Measurements from ENCODE around the gene URM1.
A peak's percentile ranks its signal among the peaks of the same experiment; 100 is the strongest.

The URM1 gene

GRCh38 chr9:128349125-128349524 is 22.0 kb upstream of the URM1 start:
- DNase-seq (ENCODE audit: low read depth): no peak

GRCh38 chr9:128349772-128350171 is 21.4 kb upstream of the URM1 start:
- DNase-seq (ENCODE audit: low read depth): no peak

- DNase-seq (ENCODE audit: low read depth): no peak
Observed at GRCh38 chr9:128355451-128355850, 15.7 kb upstream of the URM1 start.

GRCh38 chr9:128358090-128358489 is 13.1 kb upstream of the URM1 start:
- no peak for DNase-seq (ENCODE audit: low read depth)

- no peak for DNase-seq (ENCODE audit: low read depth)
Observed at GRCh38 chr9:128358861-128359260, 12.3 kb upstream of the URM1 start.

- DNase-seq (ENCODE audit: low read depth): no peak
Observed at GRCh38 chr9:128360826-128361225, 10.3 kb upstream of the URM1 start.

GRCh38 chr9:128361296-128361985 is 9.7 kb upstream of the URM1 start:
- DNase-seq (ENCODE audit: low read depth): no peak

- DNase-seq (ENCODE audit: low read depth): peak; percentile 66
Observed at GRCh38 chr9:128361986-128362646, 9.1 kb upstream of the URM1 start.

- no peak for DNase-seq (ENCODE audit: low read depth)
Observed at GRCh38 chr9:128362774-128363173, 8.4 kb upstream of the URM1 start.

- DNase-seq (ENCODE audit: low read depth): no peak
Observed at GRCh38 chr9:128365525-128365924, 5.6 kb upstream of the URM1 start.

GRCh38 chr9:128369024-128369706 is 2.0 kb upstream of the URM1 start:
- DNase-seq (ENCODE audit: low read depth): no peak

- no peak for DNase-seq (ENCODE audit: low read depth)
Observed at GRCh38 chr9:128370367-128370751, 815 bp upstream of the URM1 start.

- DNase-seq (ENCODE audit: low read depth): no peak
Observed at GRCh38 chr9:128371630-128372117, 500 bp downstream of the URM1 start.

- no peak for DNase-seq (ENCODE audit: low read depth)
Observed at GRCh38 chr9:128372188-128372641, 1.0 kb downstream of the URM1 start.

- no peak for DNase-seq (ENCODE audit: low read depth)
Observed at GRCh38 chr9:128372784-128373183, 1.6 kb downstream of the URM1 start.

- no peak for DNase-seq (ENCODE audit: low read depth)
Observed at GRCh38 chr9:128374221-128374675, 3.1 kb downstream of the URM1 start.

- no peak for DNase-seq (ENCODE audit: low read depth)
Observed at GRCh38 chr9:128375865-128376264, 4.7 kb downstream of the URM1 start.

GRCh38 chr9:128382261-128382660 is 11.1 kb downstream of the URM1 start:
- DNase-seq (ENCODE audit: low read depth): no peak

- DNase-seq (ENCODE audit: low read depth): no peak
Observed at GRCh38 chr9:128383007-128383753, 12.0 kb downstream of the URM1 start.

- DNase-seq (ENCODE audit: low read depth): no peak
Observed at GRCh38 chr9:128383791-128384190, 12.6 kb downstream of the URM1 start.

- no peak for DNase-seq (ENCODE audit: low read depth)
Observed at GRCh38 chr9:128384801-128385495, 13.8 kb downstream of the URM1 start.
